Femur (tissue), 1 donor: ENCODE measurements around the gene PLS3.
"Not testable (repeated sequence)": the region's sequence is repeated elsewhere in the genome, so short reads cannot be mapped to it uniquely, and the experiment has no call there.

Experiments used
- DNase-seq: peaks from one replicate; pipeline ENCODE4 v3.0.0-alpha.2; 2017

The PLS3 gene

DNA sequence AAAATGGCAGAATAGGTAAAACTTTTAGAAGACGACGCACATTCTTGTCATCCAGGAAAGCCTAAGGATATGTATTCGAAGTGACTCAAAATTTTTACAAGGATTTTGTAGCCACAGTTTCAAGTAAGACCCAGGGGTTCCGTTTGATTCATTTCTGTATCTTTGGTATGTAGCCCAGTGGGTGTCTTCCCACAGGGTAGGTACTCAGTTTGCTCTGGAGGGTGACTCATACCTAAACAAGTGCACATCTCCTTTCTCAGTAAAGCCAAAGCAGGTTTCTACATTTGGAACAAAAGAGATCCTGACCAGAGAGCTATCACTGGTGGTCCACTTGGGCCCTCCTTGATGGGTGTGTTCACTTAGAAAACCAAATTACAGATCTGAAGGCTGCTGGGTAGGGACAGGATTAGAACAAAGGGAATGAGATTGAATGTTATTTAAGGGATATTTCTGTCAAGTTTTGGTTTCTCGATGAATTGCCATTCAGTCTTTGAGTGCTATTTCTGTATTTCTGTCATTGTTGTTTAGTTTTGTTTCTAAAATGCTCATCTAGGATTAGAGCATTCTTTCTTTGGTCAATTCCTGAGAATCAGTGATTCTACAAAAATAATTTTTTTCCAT, 56.1 kb downstream of the PLS3 start:
- DNase-seq, result no peak

- DNase-seq, result no peak
These were observed 61.6 kb downstream of the PLS3 start for GRCh38 chrX:115622534-115622933.

DNA sequence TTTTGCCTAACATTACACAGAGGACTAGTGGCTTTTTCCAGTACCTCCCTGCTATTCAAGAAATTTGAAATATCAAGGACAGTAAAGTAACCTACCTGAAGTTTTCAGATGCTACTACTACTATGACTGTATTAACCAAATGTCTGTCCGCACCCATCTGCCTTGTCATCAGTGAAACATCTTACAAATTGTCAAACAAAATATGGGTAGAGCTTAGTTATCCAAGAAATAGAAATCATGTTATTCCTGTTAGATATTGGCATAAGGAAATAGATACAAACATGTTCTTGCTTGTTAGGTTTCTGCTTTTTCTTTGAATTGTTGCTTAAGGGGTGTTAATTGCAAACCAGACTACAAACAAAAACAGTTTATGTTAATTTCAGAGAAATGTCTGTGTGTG, 63.9 kb downstream of the PLS3 start:
- no peak for DNase-seq

GRCh38 chrX:115625572-115626301, 64.8 kb downstream of the PLS3 start:
- peak; percentile 20 for DNase-seq

DNA sequence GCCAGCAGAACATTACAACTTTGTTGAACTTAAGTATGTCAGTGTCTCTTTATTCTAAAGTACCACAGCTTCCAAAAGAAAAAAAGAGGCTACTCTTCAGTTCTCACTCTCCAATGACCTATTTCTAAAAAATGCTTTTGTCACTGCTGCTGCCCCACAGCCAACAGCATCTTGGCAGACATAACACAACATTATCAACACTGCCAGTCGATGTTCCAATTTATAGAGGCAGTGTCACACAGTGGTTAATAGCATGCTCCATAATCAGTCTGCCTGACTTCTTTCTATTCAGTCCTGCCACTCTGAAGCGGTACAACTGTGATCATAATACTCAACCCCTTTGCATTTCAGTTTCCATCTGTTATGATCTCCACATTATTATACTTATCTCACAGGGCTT, 69.2 kb downstream of the PLS3 start:
- DNase-seq, result no peak

DNA sequence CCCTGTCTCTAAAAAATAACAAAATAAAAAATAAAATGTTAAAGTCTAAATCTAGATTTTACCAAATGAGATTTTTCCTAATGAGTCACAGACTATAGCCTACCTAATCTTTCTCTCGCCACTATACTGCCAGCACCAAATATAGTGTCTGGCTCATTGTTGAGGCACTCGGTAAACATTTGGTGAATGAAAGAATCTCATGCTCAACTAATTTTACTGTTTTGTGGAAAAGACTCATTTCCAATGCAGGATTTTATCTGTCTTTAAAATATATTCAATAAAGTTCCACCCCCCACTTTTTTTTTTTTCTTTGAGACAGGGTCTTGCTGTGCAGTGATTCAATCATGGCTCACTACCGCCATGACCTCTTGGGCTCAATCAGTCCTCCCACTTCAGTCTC, 71.5 kb downstream of the PLS3 start:
- no peak for DNase-seq

DNA sequence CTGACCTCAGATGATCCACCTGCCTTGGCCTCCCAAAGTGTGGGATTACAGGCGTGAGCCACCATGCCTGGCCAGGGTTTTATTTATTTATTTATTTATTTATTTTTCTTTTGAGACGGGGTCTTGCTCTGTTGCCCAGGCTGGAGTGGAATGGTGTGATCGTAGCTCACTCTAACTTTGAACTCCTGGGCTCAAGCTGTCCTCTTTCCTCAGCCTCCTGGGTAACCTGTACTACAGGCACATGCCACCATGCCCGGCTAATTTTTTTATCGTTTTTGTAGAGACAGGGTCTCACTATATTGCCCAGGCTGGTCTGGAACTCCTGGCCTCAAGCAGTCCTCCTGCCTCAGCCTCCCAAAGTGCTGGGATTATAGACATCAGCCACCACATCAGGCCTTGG, 72.4 kb downstream of the PLS3 start:
- DNase-seq, result not testable (repeated sequence)

GRCh38 chrX:115639334-115639880, 78.4 kb downstream of the PLS3 start:
- no peak for DNase-seq

DNA sequence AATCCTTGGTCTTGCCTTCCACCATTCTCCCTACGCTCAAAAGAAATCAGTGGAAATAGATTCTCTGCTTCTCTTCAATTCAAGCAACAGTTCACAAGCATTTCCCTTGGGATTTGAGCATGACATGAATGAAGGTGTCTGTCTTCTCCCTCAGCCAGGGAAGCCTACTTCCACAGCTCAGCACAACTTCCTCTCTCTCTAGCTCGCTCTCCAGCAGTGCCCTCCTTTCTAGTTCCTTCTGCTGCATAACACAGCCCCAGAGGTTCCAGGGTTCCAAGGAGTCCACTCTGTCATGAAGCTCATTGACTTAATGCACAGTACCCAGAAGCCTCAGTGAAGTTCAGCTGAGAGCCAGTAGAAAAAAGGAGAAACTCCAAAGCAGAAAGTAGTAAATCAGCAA, 81.3 kb downstream of the PLS3 start:
- DNase-seq, result no peak

- peak; percentile 64 for DNase-seq
These were observed 82.0 kb downstream of the PLS3 start for GRCh38 chrX:115642895-115643530.

DNA sequence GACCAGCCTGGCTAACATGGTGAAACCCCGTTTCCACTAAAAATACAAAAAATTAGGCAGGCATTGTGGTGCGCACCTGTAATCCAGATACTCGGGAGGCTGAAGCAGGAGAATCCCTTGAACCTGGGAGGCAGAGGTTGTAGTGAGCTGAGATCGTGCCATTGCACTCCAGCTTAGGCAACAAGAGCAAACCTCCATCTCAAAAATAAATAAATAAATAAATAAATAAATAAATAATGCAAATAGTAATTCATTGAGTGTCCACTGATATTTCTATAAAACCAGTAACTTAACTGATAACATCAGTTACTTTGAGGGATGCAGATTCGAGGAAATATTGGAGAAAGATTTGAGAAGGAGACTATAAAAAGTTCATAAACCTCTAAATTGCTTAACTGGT, 83.4 kb downstream of the PLS3 start:
- not testable (repeated sequence) for DNase-seq

GRCh38 chrX:115649461-115650063, 88.6 kb downstream of the PLS3 start:
- no peak for DNase-seq

GRCh38 chrX:115650449-115650848, 89.5 kb downstream of the PLS3 start:
- no peak for DNase-seq

DNA sequence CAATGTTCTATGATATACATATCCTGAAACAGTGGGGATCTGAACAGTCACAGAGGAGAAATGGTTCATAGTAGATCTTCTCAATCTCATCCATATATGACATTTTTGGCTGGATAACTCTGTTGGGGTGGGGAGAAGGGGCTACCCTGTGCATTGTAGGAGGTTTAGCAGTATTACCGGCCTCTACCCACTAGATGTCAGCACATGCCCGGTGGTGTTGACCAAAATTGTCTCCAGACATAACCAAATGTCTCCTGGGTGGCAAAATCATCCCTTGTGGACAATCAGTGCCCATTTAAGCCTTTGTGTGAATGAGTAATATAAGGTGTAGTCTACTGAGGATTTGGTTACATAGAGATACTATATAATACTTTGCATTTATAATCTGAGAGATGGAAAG, 89.9 kb downstream of the PLS3 start:
- peak; percentile 44 for DNase-seq

DNA sequence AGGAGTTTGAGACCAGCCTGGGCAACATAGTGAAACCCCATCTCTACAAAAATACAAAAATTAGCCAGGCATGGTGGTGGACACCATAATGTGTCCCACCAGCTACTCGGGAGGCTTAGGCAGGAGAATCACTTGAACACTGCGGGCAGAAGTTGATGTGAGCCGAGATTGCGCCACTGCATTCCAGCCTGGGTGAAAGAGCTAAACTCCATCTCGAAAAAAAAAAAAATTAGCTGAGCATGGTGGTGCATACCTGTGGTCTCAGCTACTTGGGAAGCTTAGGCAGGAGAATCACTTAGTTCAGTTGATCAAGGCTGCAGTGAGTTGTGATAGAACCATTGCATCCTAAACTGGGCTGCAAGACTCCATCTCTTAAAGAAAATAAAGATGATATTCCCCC, 91.2 kb downstream of the PLS3 start:
- DNase-seq, result no peak

DNA sequence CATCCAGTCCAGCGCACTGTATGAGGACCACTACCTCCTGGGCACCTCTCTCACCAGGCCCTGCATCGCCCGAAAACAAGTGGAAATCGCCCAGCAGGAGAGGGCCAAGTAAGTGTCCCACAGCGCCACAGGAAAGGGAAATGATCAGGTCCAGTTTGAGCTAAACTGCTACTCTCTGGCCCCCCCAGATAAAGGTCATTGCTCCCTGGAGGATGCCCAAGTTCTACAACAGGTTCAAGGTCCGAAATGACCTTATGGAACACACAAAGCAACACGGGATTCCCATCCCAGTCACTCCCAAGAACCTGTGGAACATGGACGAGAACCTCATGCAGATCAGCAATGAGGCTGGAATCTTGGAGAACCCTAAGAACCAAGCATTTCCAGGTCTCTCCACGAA, 104.1 kb downstream of the PLS3 start:
- no peak for DNase-seq

GRCh38 chrX:115679460-115679859, 118.5 kb downstream of the PLS3 start:
- no peak for DNase-seq

GRCh38 chrX:115687595-115687994, 126.6 kb downstream of the PLS3 start:
- DNase-seq, result no peak

- no peak for DNase-seq
These were observed 129.0 kb downstream of the PLS3 start for GRCh38 chrX:115689931-115690330.

DNA sequence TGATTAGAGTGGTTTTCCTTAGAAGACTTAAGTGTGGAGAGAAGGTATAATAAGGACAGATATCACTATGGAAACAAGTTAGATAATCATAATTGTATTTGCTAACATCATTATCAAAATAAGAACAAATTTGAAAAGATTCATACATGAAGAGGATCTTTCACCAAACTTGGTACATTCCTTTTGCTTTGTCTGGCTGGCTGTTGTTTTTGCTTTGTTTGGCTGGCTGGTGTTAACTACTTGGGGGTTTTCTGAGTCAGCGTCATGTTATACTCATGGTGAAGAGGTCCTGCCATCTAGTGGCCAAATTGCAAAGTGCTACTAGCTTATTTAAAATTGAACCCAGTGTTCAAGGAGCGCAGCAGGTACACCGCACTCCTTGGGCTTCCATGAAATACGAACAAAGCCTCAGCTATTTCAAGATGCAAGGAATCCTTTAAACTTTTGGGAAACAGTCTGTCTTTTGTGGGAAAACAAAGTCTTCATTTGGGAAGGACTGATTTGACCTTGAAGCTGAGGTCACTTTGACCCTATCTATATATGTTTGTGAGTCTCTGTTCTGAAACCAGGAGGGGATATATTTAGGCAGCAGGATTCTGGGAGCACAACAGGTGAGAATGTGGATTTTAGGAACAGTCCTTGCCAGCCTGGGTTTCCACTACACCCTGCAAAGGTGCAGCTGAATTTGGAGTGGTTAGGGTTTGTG, 129.7 kb downstream of the PLS3 start:
- peak; percentile 69 for DNase-seq

GRCh38 chrX:115693476-115693875, 132.5 kb downstream of the PLS3 start:
- DNase-seq, result no peak

GRCh38 chrX:115694028-115694427, 133.1 kb downstream of the PLS3 start:
- no peak for DNase-seq

DNA sequence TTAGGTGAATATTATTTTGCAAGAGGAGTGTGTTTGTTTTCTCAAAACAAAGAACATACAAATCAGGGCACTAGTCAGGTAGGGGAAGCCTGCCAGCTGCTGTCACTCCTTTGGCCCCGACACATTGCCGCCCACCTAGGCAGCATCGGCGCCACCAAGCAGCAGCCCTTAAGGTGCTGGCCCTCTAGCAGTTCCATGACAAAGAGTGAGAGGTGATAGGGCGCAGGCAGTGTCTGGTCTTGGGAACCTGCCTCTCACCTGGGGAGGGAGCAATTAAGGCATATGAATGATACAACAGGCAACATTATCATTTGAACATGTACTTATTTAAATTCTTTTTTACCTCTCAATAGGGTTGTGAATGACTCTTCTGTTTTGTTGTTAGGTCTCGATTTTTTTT, 135.1 kb downstream of the PLS3 start:
- DNase-seq, result no peak
